GM12878 (cell line): ENCODE results near the gene TNFRSF8. TPM values are rescaled to one million over a fixed set of nuclear protein-coding genes. Genes with fewer than 3 reads are reported as not detected.

Source experiments
- ATF2 ChIP-seq: IDR thresholded peaks from 2 replicates; pipeline ENCODE4 v1.6.1; 2012; ENCODE audit warnings: low read length, inconsistent platforms
- CBX5 ChIP-seq: sonication (generic); IDR thresholded peaks from 2 replicates; pipeline ENCODE4 v1.6.1; 2016; ENCODE audit warnings: low read depth, moderate library complexity, mild to moderate bottlenecking, inconsistent platforms
- EGR1 ChIP-seq, 2 experiments: IDR thresholded peaks; 1 replicate in 1 of 2; 2 replicates in 1 of 2; pipeline ENCODE4 v1.6.1; 2011 to 2012; ENCODE audit warnings: low read depth in 2 of 2, low read length in 2 of 2, borderline replicate concordance in 1 of 2, mild to moderate bottlenecking in 1 of 2, moderate library complexity in 1 of 2
- ESRRA ChIP-seq: IDR thresholded peaks from 2 replicates; pipeline ENCODE4 v1.6.1; 2012; ENCODE audit warnings: mild to moderate bottlenecking, low read length, improper control_type of control experiment
- GATAD2B ChIP-seq: fragments of 450-650 bp; conservative IDR thresholded peaks from 2 replicates; pipeline ENCODE4 v1.6.1; 2017; ENCODE audit warnings: low read depth, mild to moderate bottlenecking, moderate library complexity
- HDAC2 ChIP-seq: fragments of 200-600 bp; sonication (generic); IDR thresholded peaks from 2 replicates; pipeline ENCODE4 v1.6.1; 2017
- IRF3 ChIP-seq: fragments of 450-650 bp; IDR thresholded peaks from 2 replicates; pipeline ENCODE4 v1.6.1; 2014; ENCODE audit warnings: mild to moderate bottlenecking
- IRF4 ChIP-seq: IDR thresholded peaks from 2 replicates; pipeline ENCODE4 v1.6.1; 2011; ENCODE audit warnings: low read depth, low read length
- KAT2A ChIP-seq: conservative IDR thresholded peaks from 2 replicates; pipeline ENCODE4 v1.6.1; 2011; ENCODE audit warnings: low read depth, low read length; ENCODE audit not compliant: control insufficient read depth
- KDM1A ChIP-seq: fragments of 200-600 bp; sonication (generic); IDR thresholded peaks from 2 replicates; pipeline ENCODE4 v1.6.1; 2016; ENCODE audit warnings: borderline replicate concordance
- LARP7 ChIP-seq: fragments of 450-650 bp; IDR thresholded peaks from 2 replicates; pipeline ENCODE4 v1.6.1; 2017; ENCODE audit warnings: mild to moderate bottlenecking
- MXI1 ChIP-seq: fragments of 150-350 bp; IDR thresholded peaks from 2 replicates; pipeline ENCODE4 v1.6.1; 2011; ENCODE audit warnings: low read depth, mild to moderate bottlenecking, inconsistent platforms, low read length, improper control_type of control experiment
- MYB ChIP-seq: fragments of 150-350 bp; IDR thresholded peaks from 2 replicates; pipeline ENCODE4 v1.6.1; 2014; ENCODE audit warnings: mild to moderate bottlenecking, low read depth, low read length, borderline replicate concordance
- NFYA ChIP-seq: IDR thresholded peaks from 2 replicates; pipeline ENCODE4 v1.6.1; 2011; ENCODE audit warnings: low read depth, mild to moderate bottlenecking, low read length, improper control_type of control experiment, borderline replicate concordance
- NR2F1 ChIP-seq: fragments of 450-650 bp; conservative IDR thresholded peaks from 2 replicates; pipeline ENCODE4 v1.6.1; 2017; ENCODE audit warnings: mild to moderate bottlenecking
- PAX5 ChIP-seq: IDR thresholded peaks from 2 replicates; pipeline ENCODE4 v1.6.1; 2011; ENCODE audit warnings: low read depth, low read length, borderline replicate concordance
- RAD51 ChIP-seq: fragments of 450-650 bp; IDR thresholded peaks from 2 replicates; pipeline ENCODE4 v1.6.1; 2016; ENCODE audit warnings: moderate library complexity, mild to moderate bottlenecking, inconsistent platforms
- RFX5 ChIP-seq: IDR thresholded peaks from 2 replicates; pipeline ENCODE4 v1.6.1; 2011; ENCODE audit warnings: low read depth, low read length, improper control_type of control experiment
- SMARCA5 ChIP-seq: fragments of 450-650 bp; IDR thresholded peaks from 2 replicates; pipeline ENCODE4 v1.6.1; 2017; ENCODE audit warnings: mild to moderate bottlenecking
- YY1 ChIP-seq: IDR thresholded peaks from 2 replicates; pipeline ENCODE4 v1.6.1; 2011; ENCODE audit warnings: low read depth, mild to moderate bottlenecking, low read length
- polyA plus RNA-seq, 11 experiments: library from polyadenylated mRNA; depleted of rRNA in 4 of 11; unstranded in 6 of 11; stranded (reverse) in 5 of 11; fragments of >200 nt; fragmentation: Nextera tagmentation in 4 of 11; fragmentation: Illumina TruSeq in 1 of 11; extraction: Ambion mirVana in 4 of 11; extraction: Trizol in 1 of 11; gene quantifications; 1 replicate in 1 of 11; 2 replicates in 10 of 11; pipeline versions ENCODE4 v1.2.1 to v1.2.3, GENCODE V29; 2011 to 2016; ENCODE audit warnings: inconsistent platforms in 2 of 11, missing spikeins in 2 of 11, low read depth in 1 of 11
- total RNA-seq, 4 experiments: library from RNA; depleted of rRNA in 3 of 4; stranded (reverse); fragments of >200 nt in 3 of 4; fragmentation: Illumina TruSeq in 1 of 4; extraction: Trizol in 1 of 4; gene quantifications; 2 replicates each; pipeline versions ENCODE4 v1.2.1 to v1.2.3, GENCODE V29; 2013 to 2021
- TF ChIP-seq, protein P1 (sequence below): fragments of 450-650 bp; IDR thresholded peaks from 2 replicates; pipeline ENCODE4 v1.6.1; 2017; ENCODE audit warnings: mild to moderate bottlenecking, low read depth, inconsistent platforms; ENCODE audit not compliant: poor library complexity, severe bottlenecking
- TF ChIP-seq, protein P2 (sequence below), 3 experiments: IDR thresholded peaks in 2 of 3; conservative IDR thresholded peaks in 1 of 3; 2 replicates each; pipeline ENCODE4 v1.5.1; 2011; ENCODE audit warnings: low read depth in 3 of 3, low read length in 3 of 3, mild to moderate bottlenecking in 3 of 3, control low read depth in 2 of 3, moderate library complexity in 2 of 3, inconsistent platforms in 1 of 3, mixed read lengths in 1 of 3; ENCODE audit not compliant: control insufficient read depth in 2 of 3, insufficient read depth in 1 of 3; ENCODE audit errors: extremely low read depth in 1 of 3
- TF ChIP-seq, protein P3 (sequence below): fragments of 450-650 bp; IDR thresholded peaks from 2 replicates; pipeline ENCODE4 v1.6.1; 2017; ENCODE audit warnings: low read depth, mild to moderate bottlenecking, moderate library complexity

The TNFRSF8 gene
- total and polyA plus RNA-seq, 10 of the 15 experiments (the other 5 are each of a cell fraction or from before 2014, with no cell fraction given) = 9.8 to 114 (median 58.8) TPM

- TF ChIP-seq, protein P1, sequence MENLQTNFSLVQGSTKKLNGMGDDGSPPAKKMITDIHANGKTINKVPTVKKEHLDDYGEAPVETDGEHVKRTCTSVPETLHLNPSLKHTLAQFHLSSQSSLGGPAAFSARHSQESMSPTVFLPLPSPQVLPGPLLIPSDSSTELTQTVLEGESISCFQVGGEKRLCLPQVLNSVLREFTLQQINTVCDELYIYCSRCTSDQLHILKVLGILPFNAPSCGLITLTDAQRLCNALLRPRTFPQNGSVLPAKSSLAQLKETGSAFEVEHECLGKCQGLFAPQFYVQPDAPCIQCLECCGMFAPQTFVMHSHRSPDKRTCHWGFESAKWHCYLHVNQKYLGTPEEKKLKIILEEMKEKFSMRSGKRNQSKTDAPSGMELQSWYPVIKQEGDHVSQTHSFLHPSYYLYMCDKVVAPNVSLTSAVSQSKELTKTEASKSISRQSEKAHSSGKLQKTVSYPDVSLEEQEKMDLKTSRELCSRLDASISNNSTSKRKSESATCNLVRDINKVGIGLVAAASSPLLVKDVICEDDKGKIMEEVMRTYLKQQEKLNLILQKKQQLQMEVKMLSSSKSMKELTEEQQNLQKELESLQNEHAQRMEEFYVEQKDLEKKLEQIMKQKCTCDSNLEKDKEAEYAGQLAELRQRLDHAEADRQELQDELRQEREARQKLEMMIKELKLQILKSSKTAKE = peak; percentile 96
- peak; percentile 93 for TF ChIP-seq IRF4
- no peak for TF ChIP-seq ATF2
- peak; percentile 55 for TF ChIP-seq GATAD2B
- TF ChIP-seq CBX5 = no peak
- TF ChIP-seq RAD51 = peak; percentile 78
- 0 out of 2 replicates have a peak, but pooled peaks have one; percentile 16 for TF ChIP-seq LARP7
- no peak for TF ChIP-seq HDAC2
- TF ChIP-seq MYB = no peak
- TF ChIP-seq, protein P2, sequence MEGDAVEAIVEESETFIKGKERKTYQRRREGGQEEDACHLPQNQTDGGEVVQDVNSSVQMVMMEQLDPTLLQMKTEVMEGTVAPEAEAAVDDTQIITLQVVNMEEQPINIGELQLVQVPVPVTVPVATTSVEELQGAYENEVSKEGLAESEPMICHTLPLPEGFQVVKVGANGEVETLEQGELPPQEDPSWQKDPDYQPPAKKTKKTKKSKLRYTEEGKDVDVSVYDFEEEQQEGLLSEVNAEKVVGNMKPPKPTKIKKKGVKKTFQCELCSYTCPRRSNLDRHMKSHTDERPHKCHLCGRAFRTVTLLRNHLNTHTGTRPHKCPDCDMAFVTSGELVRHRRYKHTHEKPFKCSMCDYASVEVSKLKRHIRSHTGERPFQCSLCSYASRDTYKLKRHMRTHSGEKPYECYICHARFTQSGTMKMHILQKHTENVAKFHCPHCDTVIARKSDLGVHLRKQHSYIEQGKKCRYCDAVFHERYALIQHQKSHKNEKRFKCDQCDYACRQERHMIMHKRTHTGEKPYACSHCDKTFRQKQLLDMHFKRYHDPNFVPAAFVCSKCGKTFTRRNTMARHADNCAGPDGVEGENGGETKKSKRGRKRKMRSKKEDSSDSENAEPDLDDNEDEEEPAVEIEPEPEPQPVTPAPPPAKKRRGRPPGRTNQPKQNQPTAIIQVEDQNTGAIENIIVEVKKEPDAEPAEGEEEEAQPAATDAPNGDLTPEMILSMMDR (IDR thresholded peaks at IDR 0.05 in 2 of 3, conservative IDR thresholded peaks at IDR 0.05 in 1 of 3; ENCODE audit: control insufficient read depth in 2 of 3, extremely low read depth in 1 of 3, insufficient read depth in 1 of 3, low read depth in 3 of 3, low read length in 3 of 3) = no peak
- peak; percentile 39 for TF ChIP-seq YY1
- no peak for TF ChIP-seq IRF3
- TF ChIP-seq ESRRA = no peak
- TF ChIP-seq KAT2A = no peak
- TF ChIP-seq, protein P3, sequence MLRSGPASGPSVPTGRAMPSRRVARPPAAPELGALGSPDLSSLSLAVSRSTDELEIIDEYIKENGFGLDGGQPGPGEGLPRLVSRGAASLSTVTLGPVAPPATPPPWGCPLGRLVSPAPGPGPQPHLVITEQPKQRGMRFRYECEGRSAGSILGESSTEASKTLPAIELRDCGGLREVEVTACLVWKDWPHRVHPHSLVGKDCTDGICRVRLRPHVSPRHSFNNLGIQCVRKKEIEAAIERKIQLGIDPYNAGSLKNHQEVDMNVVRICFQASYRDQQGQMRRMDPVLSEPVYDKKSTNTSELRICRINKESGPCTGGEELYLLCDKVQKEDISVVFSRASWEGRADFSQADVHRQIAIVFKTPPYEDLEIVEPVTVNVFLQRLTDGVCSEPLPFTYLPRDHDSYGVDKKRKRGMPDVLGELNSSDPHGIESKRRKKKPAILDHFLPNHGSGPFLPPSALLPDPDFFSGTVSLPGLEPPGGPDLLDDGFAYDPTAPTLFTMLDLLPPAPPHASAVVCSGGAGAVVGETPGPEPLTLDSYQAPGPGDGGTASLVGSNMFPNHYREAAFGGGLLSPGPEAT = peak; percentile 94
- peak; percentile 91 for TF ChIP-seq NR2F1
- no peak for TF ChIP-seq NFYA
- peak; percentile 75; the same call in 1 of the 2 replicates for TF ChIP-seq KDM1A
- TF ChIP-seq RFX5 = no peak
- TF ChIP-seq SMARCA5 = peak; percentile 77
- peak; percentile 75 for TF ChIP-seq PAX5
- peak; percentile 89; the same call in 1 of the 2 replicates for TF ChIP-seq MXI1
- peak in 1 of 2 experiments; percentile 72; a peak in 2 of 3 replicates for TF ChIP-seq EGR1 (IDR thresholded peaks at IDR 0.05; ENCODE audit: borderline replicate concordance in 1 of 2, low read depth in 2 of 2, low read length in 2 of 2)
These were observed 15.8 kb upstream of the TNFRSF8 start (continued) for GRCh38 chr1:12047120-12047876.
